Keratinocyte (primary cell): Measurements from ENCODE around the gene UPF1.

Experiments
- EZH2 ChIP-seq: IDR thresholded peaks from one replicate; pipeline ENCODE4 v1.6.1; 2012; ENCODE audit warnings: inconsistent platforms, mild to moderate bottlenecking, low read length, moderate library complexity
- TF ChIP-seq, protein P1 (sequence below), 3 experiments: IDR thresholded peaks in 1 of 3; conservative IDR thresholded peaks in 1 of 3; optimal IDR thresholded peaks in 1 of 3; 2 replicates in 2 of 3; 3 replicates in 1 of 3; pipeline versions ENCODE3 to v1.5.1; 2011; ENCODE audit warnings: low read length in 3 of 3, mild to moderate bottlenecking in 3 of 3, moderate library complexity in 2 of 3, control low read depth in 1 of 3, inconsistent platforms in 1 of 3; ENCODE audit not compliant: insufficient read depth in 2 of 3; ENCODE audit errors: extremely low read depth in 1 of 3

DNA sequence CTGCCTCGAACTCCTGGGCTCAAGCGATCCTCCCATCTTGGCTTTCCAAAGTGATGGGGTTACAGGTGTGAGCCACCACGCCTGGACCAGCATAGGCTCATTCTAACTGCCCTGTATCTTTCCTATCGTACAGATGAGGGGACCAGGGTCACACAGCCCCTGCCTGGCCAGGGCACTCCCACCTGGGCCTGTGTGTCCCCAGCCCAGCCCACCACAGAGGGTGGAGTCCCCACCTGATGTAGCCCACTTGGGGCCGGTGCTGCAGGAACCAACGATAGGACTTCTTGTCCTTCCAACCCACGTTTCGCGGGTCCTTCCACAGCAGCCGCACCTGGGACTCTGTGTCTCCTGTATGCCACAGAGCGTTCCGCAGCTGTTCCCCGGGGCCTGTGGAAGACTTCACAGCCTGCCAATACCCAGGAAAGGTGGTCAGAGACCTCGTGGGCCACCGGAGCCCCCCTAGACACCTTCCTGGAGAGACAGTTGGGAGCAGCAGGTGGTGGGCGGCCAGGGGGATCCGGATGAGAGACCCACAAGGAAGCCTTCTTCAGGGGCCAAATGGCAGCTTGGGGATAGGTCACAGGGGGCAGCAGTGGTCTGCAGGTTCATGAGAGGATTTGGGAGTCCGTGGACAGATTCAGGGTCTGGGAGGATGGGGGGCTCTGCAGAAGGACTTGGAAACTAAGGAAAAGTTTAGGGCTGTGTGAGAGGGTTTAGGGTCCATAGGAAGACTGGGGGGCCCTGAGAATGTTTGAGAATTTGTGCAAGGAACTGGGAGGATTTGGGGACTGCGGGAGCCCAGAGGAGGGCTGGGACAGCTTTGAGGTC is 47.6 kb upstream of the UPF1 start:
- TF ChIP-seq, protein P1, sequence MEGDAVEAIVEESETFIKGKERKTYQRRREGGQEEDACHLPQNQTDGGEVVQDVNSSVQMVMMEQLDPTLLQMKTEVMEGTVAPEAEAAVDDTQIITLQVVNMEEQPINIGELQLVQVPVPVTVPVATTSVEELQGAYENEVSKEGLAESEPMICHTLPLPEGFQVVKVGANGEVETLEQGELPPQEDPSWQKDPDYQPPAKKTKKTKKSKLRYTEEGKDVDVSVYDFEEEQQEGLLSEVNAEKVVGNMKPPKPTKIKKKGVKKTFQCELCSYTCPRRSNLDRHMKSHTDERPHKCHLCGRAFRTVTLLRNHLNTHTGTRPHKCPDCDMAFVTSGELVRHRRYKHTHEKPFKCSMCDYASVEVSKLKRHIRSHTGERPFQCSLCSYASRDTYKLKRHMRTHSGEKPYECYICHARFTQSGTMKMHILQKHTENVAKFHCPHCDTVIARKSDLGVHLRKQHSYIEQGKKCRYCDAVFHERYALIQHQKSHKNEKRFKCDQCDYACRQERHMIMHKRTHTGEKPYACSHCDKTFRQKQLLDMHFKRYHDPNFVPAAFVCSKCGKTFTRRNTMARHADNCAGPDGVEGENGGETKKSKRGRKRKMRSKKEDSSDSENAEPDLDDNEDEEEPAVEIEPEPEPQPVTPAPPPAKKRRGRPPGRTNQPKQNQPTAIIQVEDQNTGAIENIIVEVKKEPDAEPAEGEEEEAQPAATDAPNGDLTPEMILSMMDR (optimal IDR thresholded peaks at IDR 0.05 in 1 of 3, IDR thresholded peaks at IDR 0.05 in 1 of 3, conservative IDR thresholded peaks at IDR 0.05 in 1 of 3; ENCODE audit: extremely low read depth in 1 of 3, insufficient read depth in 2 of 3, low read length in 3 of 3): no peak
- TF ChIP-seq EZH2: no peak
